Activated CD8-positive, alpha-beta memory T cell treated with anti-CD3 and anti-CD28 coated beads, Interleukin-2, amount 50 U/mL, for 24 hours (primary cell): ENCODE data around the gene FBXO30.

Experiments
- DNase-seq: peaks from one replicate; pipeline ENCODE4 v3.0.0-alpha.2; 2020; ENCODE audit errors: extremely low read depth

The FBXO30 gene

GRCh38 chr6:145814501-145815308 is at the start of gene FBXO30:
FBXO30 (minus strand) TSS chr6:145814795; CDS start chr6:145806405, 8,390 bp downstream.
- peak; percentile 54 for DNase-seq

DNA sequence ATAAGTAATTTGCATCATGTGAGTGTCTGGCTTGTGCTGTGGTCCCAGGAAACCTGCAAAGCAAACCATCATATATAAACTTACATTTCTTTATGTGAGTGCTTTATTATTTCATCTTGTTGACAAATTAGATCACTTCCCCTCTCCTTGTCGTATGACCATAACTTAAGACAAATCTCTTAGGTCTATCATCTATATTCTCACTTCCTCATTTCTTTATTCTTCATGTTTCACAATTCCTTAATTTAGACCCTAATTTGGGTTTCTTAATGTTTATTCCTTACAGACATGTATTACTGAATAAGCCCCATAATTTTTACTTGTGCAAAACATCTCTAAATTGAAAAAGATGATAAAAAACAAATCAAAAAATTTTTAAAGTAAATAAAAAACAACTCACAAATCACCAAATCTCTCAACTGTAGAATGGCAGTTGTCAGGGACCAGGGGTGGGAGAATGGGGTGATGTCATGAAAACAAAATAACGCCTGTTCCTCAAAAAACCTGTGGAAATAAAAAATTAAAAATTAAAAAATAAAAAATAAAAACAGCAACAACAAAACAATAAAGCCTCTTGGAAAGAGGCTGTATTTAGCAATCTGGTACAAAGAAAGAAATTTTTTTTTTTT is 49.5 kb upstream of the FBXO30 start:
- no peak for DNase-seq

DNA sequence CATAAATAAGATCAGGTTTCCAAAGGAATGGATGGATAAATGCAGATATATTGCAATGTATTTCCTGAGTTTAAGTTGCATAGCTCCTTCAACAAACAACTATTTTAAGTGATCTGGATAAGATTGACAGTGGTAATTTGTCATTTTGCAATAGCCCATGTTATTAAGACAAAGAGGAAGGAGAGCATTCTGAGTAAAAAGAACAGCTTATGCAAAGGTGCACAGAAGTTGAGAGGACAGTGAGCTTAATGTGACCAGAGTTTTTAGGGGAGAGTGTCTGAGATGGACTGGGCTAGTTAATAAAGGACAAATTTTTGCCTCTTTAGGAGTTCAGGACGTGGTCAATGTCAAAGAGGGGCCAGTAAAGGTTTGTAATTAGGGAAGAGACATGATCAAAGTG is 48.8 kb upstream of the FBXO30 start:
- DNase-seq, result no peak

DNA sequence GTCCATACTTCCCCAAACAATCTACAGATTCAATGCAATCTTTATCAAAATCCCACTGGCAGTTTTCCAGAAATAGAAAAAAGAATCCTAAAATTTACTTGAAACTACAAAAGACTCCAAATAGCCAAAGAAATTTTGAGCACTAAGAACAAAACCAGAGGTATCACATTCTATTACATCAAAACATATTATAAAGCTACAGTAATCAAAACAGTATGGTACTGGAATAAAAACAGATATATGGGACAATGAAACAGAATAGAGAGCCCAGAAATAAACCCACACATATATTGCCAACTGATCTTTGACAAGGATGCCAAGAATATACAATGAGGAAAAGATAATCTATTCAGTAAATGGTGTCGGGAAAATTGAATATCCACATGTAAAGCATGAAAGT is 46.0 kb upstream of the FBXO30 start:
- DNase-seq, result no peak

- no peak for DNase-seq
These were observed 36.1 kb upstream of the FBXO30 start for GRCh38 chr6:145850671-145851070.

- DNase-seq, result no peak
These were observed 33.9 kb upstream of the FBXO30 start for GRCh38 chr6:145848541-145848940.

DNA sequence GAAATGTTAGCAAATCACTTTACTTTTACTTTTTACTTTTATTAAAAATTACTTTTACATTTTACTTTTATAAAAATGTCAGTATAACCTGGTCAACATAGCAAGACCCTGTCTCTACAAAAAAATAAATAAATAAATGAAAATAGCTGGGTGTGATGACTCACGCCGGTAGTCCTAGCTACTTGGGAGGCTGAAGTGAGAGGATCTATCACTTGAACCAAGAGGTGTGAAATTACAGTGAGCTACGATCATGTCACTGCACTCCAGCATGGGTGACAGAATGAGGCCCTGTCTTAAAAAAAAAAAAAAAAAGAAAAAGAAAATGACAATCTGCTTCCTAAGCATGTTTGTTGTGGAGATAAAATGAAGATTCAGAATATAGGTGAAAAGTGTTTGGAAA is 31.0 kb upstream of the FBXO30 start:
- DNase-seq, result no peak

GRCh38 chr6:145844933-145845540 is 30.4 kb upstream of the FBXO30 start:
- DNase-seq, result no peak

DNA sequence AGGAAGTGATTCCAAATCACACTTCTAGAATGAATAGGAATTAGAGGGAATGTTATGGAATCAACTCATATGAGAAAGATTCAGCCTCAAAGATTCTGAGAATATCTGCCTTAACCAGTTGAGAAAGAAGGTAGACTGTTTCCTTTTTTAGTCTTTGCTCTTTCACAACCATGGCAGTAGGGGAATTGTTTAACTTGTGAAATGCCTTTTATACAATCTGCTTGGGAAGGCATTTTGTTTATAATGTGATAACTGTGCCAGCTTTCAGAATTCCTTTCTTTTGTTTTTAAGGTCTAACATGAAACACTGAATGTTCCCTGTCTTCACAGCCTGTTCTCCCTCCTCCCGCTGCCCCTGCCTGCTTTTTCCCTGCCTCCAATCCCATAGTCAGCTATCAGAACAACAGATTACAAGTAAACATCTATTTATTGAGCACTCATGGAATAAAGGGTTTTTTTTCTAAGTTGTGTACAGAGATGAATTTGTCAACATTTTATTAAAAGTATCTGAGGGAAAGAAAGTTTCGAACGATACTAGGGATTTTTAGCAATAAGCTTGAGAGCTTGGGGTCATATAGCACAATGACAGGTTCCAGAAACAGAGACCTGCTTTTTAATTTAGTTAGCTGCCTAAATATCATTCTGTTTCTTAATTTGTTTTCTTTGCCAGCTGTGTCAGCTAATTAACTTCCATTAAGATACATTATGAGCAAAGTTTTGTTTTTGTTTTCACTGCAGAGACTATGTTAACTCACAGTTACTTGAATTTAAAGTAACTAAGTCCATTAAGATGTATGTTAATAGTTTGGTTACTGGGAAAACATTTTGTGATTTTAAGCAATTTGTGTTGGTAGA is 28.3 kb upstream of the FBXO30 start:
- no peak for DNase-seq

DNA sequence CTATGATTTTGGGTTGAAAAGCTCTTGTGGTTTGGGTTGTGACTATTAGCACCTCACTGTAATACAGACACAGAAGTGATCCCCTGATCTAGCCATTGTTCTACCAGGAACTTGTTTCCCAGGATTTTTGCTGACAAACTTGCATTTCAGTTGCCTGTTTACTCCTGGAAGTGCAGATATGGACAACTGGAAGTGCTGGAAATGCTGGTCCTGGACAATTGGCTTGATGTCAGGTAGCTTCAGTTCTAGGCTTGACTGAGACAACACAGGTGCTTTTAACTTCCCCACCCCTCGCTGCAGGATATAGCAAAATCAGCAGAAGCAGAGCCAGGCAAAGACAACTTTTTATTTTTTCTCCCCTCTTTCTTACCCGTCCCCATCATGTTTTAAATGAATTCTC is 27.1 kb upstream of the FBXO30 start:
- DNase-seq, result no peak

DNA sequence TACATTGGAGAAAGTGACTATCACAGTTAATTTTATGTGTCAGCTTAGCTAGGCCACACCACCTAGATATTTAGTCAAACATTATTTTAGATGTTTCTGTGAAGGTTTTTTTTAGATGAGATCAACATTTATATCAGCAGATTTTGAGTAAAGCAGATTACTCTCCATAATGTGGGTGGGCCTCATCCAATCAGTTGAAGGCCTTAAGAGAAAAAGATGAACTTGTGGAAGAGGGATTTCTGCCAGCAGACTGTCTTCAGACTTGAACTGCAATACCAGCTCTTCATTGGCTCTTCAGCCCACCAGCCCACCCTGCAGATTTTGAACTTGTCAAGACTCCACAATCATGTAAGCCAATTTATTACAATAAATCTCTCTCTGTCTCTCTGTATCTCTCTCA is 25.1 kb upstream of the FBXO30 start:
- DNase-seq, result no peak

- DNase-seq, result no peak
These were observed 23.7 kb upstream of the FBXO30 start for GRCh38 chr6:145838305-145838704.

GRCh38 chr6:145836772-145837171 is 22.2 kb upstream of the FBXO30 start:
- no peak for DNase-seq

- no peak for DNase-seq
These were observed 21.6 kb upstream of the FBXO30 start for GRCh38 chr6:145836170-145836569.

- no peak for DNase-seq
These were observed 16.0 kb upstream of the FBXO30 start for GRCh38 chr6:145830612-145831011.

GRCh38 chr6:145829950-145830349 is 15.4 kb upstream of the FBXO30 start:
- DNase-seq, result no peak

DNA sequence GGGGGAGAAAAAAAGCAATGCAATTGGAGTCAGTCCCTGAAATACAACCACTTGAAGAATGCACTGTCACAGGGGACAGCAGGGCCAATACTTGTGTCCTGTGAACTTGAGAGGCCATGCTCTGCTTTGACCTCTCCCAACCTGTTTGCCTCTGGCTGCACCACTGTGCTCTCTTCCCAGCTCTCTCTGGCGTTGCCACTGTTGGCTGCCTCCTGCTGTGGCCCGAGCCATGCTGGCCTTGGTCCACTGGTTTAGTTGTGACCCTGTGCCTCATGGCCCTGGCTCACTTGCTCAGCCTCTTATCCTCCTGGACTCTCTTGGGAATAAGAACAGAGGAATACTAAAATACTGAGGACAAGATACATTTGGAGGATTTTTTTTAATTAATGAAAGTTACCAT is 14.5 kb upstream of the FBXO30 start:
- no peak for DNase-seq

GRCh38 chr6:145824344-145824743 is 9.7 kb upstream of the FBXO30 start:
- DNase-seq, result no peak

- DNase-seq, result no peak
These were observed 8.8 kb upstream of the FBXO30 start for GRCh38 chr6:145823328-145823944.

- no peak for DNase-seq
These were observed 7.9 kb upstream of the FBXO30 start for GRCh38 chr6:145822456-145822855.

DNA sequence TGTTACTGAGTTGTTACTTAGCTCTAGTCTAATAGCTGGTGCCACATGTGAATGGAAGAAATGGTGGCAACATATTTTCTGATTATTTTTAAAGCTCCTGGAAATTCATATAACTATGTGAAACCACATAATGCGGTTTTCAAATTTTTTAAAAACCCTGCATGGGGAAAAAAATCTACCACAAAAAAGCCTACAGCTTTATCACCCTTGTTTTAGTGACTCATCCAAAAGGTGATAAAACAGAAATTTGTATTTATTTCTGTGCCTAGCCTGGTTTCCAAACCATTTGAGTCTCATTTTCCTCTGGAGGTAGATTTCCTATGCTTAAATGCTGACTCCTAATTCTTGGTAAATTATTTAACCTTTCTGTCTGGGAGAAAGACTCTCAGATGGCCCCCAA is 5.4 kb upstream of the FBXO30 start:
- DNase-seq, result no peak

DNA sequence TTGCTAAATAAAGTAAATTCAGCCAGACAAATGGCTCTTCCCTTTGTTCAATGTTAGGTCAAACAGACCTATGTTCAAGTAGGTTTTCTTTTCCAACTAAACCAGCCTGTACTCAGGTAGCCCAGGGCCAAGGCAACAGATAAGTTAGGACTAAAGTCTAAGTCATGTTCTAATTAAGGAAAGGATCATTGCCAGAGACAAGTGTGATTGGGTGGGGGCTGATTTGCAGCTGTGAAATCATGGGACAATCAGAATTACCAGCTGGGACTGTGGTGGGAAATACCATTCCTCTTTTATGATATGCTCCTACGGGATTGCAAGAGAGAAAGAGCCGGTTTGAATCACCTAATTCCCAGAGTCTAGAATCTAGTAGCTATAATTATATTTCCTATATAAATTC is 4.2 kb upstream of the FBXO30 start:
- no peak for DNase-seq
